Measurements from ENCODE around the gene CRAMP1. TPM values are rescaled to one million over a fixed set of nuclear protein-coding genes. Genes with fewer than 3 reads are reported as not detected.

CRAMP1 gene
- total RNA-seq, 1 donor from 2014 or later, result 29.4 TPM

DNA sequence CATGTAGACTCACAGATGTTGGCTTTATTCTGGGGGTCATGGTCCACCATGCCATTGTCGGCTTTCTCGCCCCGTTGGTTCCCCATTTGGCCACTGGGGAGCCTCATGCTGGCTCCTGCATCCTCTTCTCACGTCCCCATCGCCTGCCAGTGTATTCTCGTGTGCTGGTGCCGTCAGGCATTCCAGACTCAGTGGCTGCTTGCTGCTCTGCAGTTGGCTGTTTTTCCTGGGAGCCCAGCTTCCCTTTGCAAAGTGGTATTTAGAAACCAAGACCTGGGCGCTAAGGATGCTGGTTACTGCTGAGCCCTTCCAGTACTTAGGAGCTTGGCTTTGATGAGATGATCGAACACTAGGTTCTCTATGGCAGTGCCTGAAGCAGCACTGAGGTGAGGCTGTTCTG lies 19.1 kb downstream of the CRAMP1 start:
- Mint-ChIP-seq H3K27me3 (ENCODE audit: unreplicated experiment) (no peaks in the 10 kb centered on the region), H3K27ac (ENCODE audit: unreplicated experiment) (no peak overlapping the region), H3K36me3 (ENCODE audit: unreplicated experiment) (peaks cover 46% of the 10 kb centered on the region), H3K4me3 (ENCODE audit: unreplicated experiment) (no peak overlapping the region), H3K9me3 (ENCODE audit: unreplicated experiment) (no peaks in the 10 kb centered on the region), H3K4me1 (ENCODE audit: unreplicated experiment) (peaks cover 2% of the 10 kb centered on the region)
- TF ChIP-seq, protein P1, sequence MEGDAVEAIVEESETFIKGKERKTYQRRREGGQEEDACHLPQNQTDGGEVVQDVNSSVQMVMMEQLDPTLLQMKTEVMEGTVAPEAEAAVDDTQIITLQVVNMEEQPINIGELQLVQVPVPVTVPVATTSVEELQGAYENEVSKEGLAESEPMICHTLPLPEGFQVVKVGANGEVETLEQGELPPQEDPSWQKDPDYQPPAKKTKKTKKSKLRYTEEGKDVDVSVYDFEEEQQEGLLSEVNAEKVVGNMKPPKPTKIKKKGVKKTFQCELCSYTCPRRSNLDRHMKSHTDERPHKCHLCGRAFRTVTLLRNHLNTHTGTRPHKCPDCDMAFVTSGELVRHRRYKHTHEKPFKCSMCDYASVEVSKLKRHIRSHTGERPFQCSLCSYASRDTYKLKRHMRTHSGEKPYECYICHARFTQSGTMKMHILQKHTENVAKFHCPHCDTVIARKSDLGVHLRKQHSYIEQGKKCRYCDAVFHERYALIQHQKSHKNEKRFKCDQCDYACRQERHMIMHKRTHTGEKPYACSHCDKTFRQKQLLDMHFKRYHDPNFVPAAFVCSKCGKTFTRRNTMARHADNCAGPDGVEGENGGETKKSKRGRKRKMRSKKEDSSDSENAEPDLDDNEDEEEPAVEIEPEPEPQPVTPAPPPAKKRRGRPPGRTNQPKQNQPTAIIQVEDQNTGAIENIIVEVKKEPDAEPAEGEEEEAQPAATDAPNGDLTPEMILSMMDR (IDR thresholded peaks at IDR 0.05), result no peak
- DNase-seq (ENCODE audit: extremely low spot score, unreplicated experiment), result no peak

DNA sequence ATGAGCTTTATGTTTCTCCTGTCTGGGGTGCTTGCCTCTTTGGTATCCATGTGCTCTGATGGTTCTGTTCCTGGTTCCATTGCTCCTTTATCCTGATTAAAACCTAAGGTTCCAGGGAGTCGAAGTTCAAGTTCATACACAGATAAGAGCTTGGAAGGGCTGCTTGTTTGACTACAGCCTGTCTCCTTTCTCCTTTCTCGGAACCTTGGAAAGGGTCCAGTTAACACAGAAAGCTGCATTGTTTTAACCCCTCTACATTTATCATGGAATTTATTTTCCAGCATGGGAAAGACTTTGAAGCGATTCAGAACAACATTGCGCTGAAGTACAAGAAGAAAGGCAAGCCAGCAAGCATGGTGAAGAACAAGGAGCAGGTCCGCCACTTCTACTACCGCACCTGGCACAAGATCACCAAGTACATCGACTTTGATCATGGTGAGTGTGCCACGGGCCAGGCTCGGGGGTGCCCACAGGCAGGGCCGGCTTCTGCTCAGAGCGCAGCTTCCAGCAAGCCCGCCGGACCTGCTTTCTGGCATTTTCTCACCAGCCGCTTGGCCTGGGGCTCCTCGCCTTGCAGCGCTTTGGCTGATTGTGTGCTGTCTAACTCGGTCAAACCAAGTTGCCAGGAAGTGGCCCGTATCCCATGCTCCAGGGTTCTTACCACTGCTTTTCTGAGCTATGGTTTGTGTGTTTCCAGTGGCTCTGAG lies 19.9 kb downstream of the CRAMP1 start:
- Mint-ChIP-seq H3K4me1 (ENCODE audit: unreplicated experiment) (peaks cover 2% of the 10 kb centered on the region), H3K36me3 (ENCODE audit: unreplicated experiment) (peaks cover 42% of the 10 kb centered on the region), H3K27ac (ENCODE audit: unreplicated experiment) (no peak overlapping the region), H3K4me3 (ENCODE audit: unreplicated experiment) (no peak overlapping the region), H3K27me3 (ENCODE audit: unreplicated experiment) (no peaks in the 10 kb centered on the region), H3K9me3 (ENCODE audit: unreplicated experiment) (no peaks in the 10 kb centered on the region)
- no peak for DNase-seq (ENCODE audit: extremely low spot score, unreplicated experiment)
- TF ChIP-seq, protein P1 (IDR thresholded peaks at IDR 0.05), result no peak

DNA sequence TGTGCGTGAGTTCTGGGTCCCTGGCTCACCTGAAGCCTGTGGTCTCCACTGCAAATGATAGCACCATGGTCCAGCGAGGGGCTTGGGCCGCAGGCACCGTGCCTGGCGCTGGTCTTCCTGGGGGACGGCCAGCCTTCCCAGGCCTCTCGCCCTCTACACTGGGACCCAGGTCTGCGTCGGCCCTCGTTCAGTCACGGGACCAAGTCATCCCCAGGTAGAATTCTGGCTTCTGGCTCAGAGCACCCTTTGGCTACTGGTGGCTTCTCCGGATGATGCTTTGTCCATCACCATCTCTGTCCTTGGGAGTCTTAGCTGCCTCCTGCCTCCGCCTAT lies 20.4 kb downstream of the CRAMP1 start:
- no peak for DNase-seq (ENCODE audit: extremely low spot score, unreplicated experiment)
- Mint-ChIP-seq H3K36me3 (ENCODE audit: unreplicated experiment) (peaks cover 40% of the 10 kb centered on the region), H3K27ac (ENCODE audit: unreplicated experiment) (no peak overlapping the region), H3K4me3 (ENCODE audit: unreplicated experiment) (no peak overlapping the region), H3K9me3 (ENCODE audit: unreplicated experiment) (no peaks in the 10 kb centered on the region), H3K27me3 (ENCODE audit: unreplicated experiment) (no peaks in the 10 kb centered on the region), H3K4me1 (ENCODE audit: unreplicated experiment) (peaks cover 2% of the 10 kb centered on the region)
- TF ChIP-seq, protein P1 (IDR thresholded peaks at IDR 0.05), result no peak

DNA sequence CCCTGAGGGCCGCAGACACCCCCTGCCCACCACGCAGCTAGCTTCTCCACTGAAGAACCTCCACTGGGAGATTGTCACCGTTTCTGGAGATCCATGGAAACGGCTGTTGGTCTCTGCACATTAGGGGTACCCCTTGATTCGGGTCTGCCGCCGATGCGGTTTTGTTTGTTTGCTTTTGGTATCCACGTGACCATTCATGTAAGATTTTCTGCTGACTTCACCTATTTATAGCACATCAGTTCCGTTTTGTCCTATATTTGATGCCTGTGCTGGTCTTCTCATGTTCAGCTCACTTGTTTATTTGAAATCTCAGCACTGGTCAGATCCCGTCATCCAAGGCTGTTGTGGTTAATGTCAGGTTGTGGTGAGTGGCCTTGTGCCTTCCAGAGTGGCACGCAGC lies 21.1 kb downstream of the CRAMP1 start:
- H3K4me1 Mint-ChIP-seq (ENCODE audit: unreplicated experiment), result no peaks in the 10 kb centered on the region
- peaks cover 46% of the 10 kb centered on the region for H3K36me3 Mint-ChIP-seq (ENCODE audit: unreplicated experiment)
- H3K9me3 Mint-ChIP-seq (ENCODE audit: unreplicated experiment), result no peaks in the 10 kb centered on the region
- no peak overlapping the region for H3K27ac Mint-ChIP-seq (ENCODE audit: unreplicated experiment)
- no peak for DNase-seq (ENCODE audit: extremely low spot score, unreplicated experiment)
- H3K27me3 Mint-ChIP-seq (ENCODE audit: unreplicated experiment), result no peaks in the 10 kb centered on the region
- TF ChIP-seq, protein P1 (IDR thresholded peaks at IDR 0.05), result no peak
- no peak overlapping the region for H3K4me3 Mint-ChIP-seq (ENCODE audit: unreplicated experiment)

DNA sequence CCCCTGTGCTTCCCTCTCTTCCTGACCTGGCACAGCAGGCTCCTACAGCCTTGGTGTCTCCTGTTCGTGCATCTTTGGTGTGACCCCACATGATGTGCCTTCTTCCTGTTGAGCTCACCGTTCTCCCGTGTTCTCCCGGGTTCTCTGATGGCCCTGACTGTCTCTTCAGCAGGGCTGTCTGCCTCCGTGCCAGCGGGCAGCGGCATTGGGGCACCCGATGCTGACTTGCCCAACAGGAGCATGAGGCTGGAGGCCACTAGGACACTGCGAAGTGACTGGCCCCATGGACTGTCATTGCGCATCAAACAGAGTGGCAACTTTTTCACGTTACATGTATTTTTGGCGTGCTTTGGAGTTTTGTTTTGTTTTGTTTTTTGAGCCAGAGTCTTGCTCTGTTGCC lies 22.4 kb downstream of the CRAMP1 start:
- no peaks in the 10 kb centered on the region for H3K4me1 Mint-ChIP-seq (ENCODE audit: unreplicated experiment)
- no peak overlapping the region for H3K27ac Mint-ChIP-seq (ENCODE audit: unreplicated experiment)
- no peaks in the 10 kb centered on the region for H3K9me3 Mint-ChIP-seq (ENCODE audit: unreplicated experiment)
- H3K27me3 Mint-ChIP-seq (ENCODE audit: unreplicated experiment), result no peaks in the 10 kb centered on the region
- DNase-seq (ENCODE audit: extremely low spot score, unreplicated experiment), result no peak
- no peak overlapping the region for H3K4me3 Mint-ChIP-seq (ENCODE audit: unreplicated experiment)
- peaks cover 53% of the 10 kb centered on the region for H3K36me3 Mint-ChIP-seq (ENCODE audit: unreplicated experiment)
- TF ChIP-seq, protein P1 (IDR thresholded peaks at IDR 0.05), result no peak
